GM12878 (cell line): ENCODE measurements around the gene USP35. TPM values are rescaled to one million over a fixed set of nuclear protein-coding genes. Genes with fewer than 3 reads are reported as not detected.
A peak's percentile ranks its signal among the peaks of the same experiment; 100 is the strongest.

Source experiments
- ATAC-seq: fragments of 200-7000 bp; cut with Tn5 transposase; 3 replicates; pipeline ENCODE4 v1.9.1; 2020; ENCODE audit warnings: mild to moderate bottlenecking, moderate library complexity
- BruUV-seq: library from RNA; stranded (reverse); fragments of 400-500 nt; replicated peaks from 2 replicates; lab custom pipeline; 2021; lab: Mats Ljungman, UMichigan
- CTCF ChIA-PET: fragments of 300-600 bp; sonication (Branson Sonifier 250); formaldehyde crosslinking; extraction: SDS; loops from one replicate; lab custom pipeline; 2021; ENCODE audit warnings: inconsistent platforms; lab: Yijun Ruan, JAX
- POLR2A ChIA-PET: fragments of 350-600 bp; formaldehyde crosslinking; extraction: SDS; loops from one replicate; lab custom pipeline; 2021; ENCODE audit warnings: inconsistent platforms; lab: Charles Lee
- RAD21 ChIA-PET: fragments of 300-600 bp; sonication (Branson Sonifier 250); formaldehyde crosslinking; loops from one replicate; lab custom pipeline; 2023; ENCODE audit warnings: antibody characterized with exemption; ENCODE audit not compliant: unreplicated experiment; lab: Charles Lee
- SMC1A ChIA-PET: fragments of 300-600 bp; sonication (Branson Sonifier 250); formaldehyde crosslinking; loops from one replicate; lab custom pipeline; 2023; ENCODE audit not compliant: unreplicated experiment, uncharacterized antibody; lab: Charles Lee
- DNase-seq: peaks from one replicate; pipeline ENCODE4 v3.0.0-alpha.2; 2011; ENCODE audit warnings: low read depth, low spot score
- FAIRE-seq: peaks from 3 replicates; lab custom pipeline; 2011; peaks lifted over from hg19 to GRCh38; lab: Jason Lieb, UNC
- H2AFZ ChIP-seq: 2 replicates; pipeline ENCODE4 v1.6.0; 2011; ENCODE audit warnings: low read depth, low read length, control low read depth; ENCODE audit not compliant: control insufficient read depth
- H3K27ac ChIP-seq: 2 replicates; pipeline ENCODE4 v1.5.1; 2011; ENCODE audit warnings: control low read depth; ENCODE audit not compliant: control insufficient read depth, insufficient read depth
- H3K27me3 ChIP-seq, 2 experiments: replicated peaks in 1 of 2; 2 replicates each; pipeline versions ENCODE4 v1.6.0 to v1.6.1; 2011; ENCODE audit warnings: low read length in 1 of 2; ENCODE audit not compliant: control insufficient read depth in 2 of 2, insufficient read depth in 2 of 2
- H3K36me3 ChIP-seq, 2 experiments: 2 replicates each; pipeline ENCODE4 v1.5.1; 2011; ENCODE audit warnings: low read length in 1 of 2; ENCODE audit not compliant: control insufficient read depth in 2 of 2, insufficient read depth in 2 of 2
- H3K4me1 ChIP-seq: 2 replicates; pipeline ENCODE4 v1.6.1; 2011; ENCODE audit warnings: mild to moderate bottlenecking, low read length, moderate library complexity, mixed read lengths; ENCODE audit not compliant: control insufficient read depth, insufficient read depth
- H3K4me2 ChIP-seq: 2 replicates; pipeline ENCODE4 v1.6.0; 2011; ENCODE audit warnings: control low read depth; ENCODE audit not compliant: control insufficient read depth, insufficient read depth
- H3K4me3 ChIP-seq: fragments of 200-600 bp; sonication (generic); 2 replicates; pipeline ENCODE4 v1.5.1; 2016
- H3K79me2 ChIP-seq: 2 replicates; pipeline ENCODE4 v1.6.0; 2011; ENCODE audit warnings: low read length; ENCODE audit not compliant: control insufficient read depth, insufficient read depth
- H3K9ac ChIP-seq: 2 replicates; pipeline ENCODE4 v1.8.0; 2011; ENCODE audit warnings: low read length, control low read depth, mixed read lengths; ENCODE audit not compliant: control insufficient read depth, insufficient read depth
- H3K9me3 ChIP-seq: replicated peaks from 3 replicates; pipeline ENCODE4 v1.5.1; 2011; ENCODE audit warnings: mild to moderate bottlenecking, low read length; ENCODE audit not compliant: control insufficient read depth, insufficient read depth
- H4K20me1 ChIP-seq: 2 replicates; pipeline ENCODE4 v1.6.0; 2011; ENCODE audit not compliant: control insufficient read depth, insufficient read depth
- BCL11A ChIP-seq: IDR thresholded peaks from 2 replicates; pipeline ENCODE4 v1.6.1; 2011; ENCODE audit warnings: low read depth, low read length
- IKZF2 ChIP-seq, 2 experiments: fragments of 450-650 bp; IDR thresholded peaks; 2 replicates each; pipeline ENCODE4 v1.6.1; 2017; ENCODE audit warnings: mild to moderate bottlenecking in 2 of 2, moderate library complexity in 2 of 2
- KAT2A ChIP-seq: conservative IDR thresholded peaks from 2 replicates; pipeline ENCODE4 v1.6.1; 2011; ENCODE audit warnings: low read depth, low read length; ENCODE audit not compliant: control insufficient read depth
- TBL1XR1 ChIP-seq: IDR thresholded peaks from 2 replicates; pipeline ENCODE4 v1.6.1; 2012; ENCODE audit warnings: low read depth, low read length, improper control_type of control experiment
- TCF3 ChIP-seq: IDR thresholded peaks from 2 replicates; pipeline ENCODE4 v1.6.1; 2012; ENCODE audit warnings: low read depth, mild to moderate bottlenecking, low read length, borderline replicate concordance; ENCODE audit not compliant: insufficient read depth
- WGBS: methylation state at CpG from one replicate; pipeline ENCODE4 v1.1.6; 2016; ENCODE audit warnings: low lambda C conversion rate; ENCODE audit not compliant: insufficient replicate concordance, insufficient coverage; ENCODE audit errors: missing lambda C conversion rate; 5-methylcytosine and 5-hydroxymethylcytosine counted together
- in situ Hi-C: fragments of 300-500 bp; cut with MboI; formaldehyde crosslinking; loops from 9 replicates; pipeline ENCODE4 v1.14.3; 2018; ENCODE audit warnings: mixed read lengths
- intact Hi-C: fragments of 100-400 bp; cut with micrococcal nuclease; formaldehyde crosslinking; loops from one replicate; pipeline ENCODE4 v1.14.2; 2022; ENCODE audit not compliant: unreplicated experiment
- polyA plus RNA-seq, 11 experiments: library from polyadenylated mRNA; depleted of rRNA in 4 of 11; unstranded in 6 of 11; stranded (reverse) in 5 of 11; fragments of >200 nt; fragmentation: Nextera tagmentation in 4 of 11; fragmentation: Illumina TruSeq in 1 of 11; extraction: Ambion mirVana in 4 of 11; extraction: Trizol in 1 of 11; gene quantifications; 1 replicate in 1 of 11; 2 replicates in 10 of 11; pipeline versions ENCODE4 v1.2.1 to v1.2.3, GENCODE V29; 2011 to 2016; ENCODE audit warnings: inconsistent platforms in 2 of 11, missing spikeins in 2 of 11, low read depth in 1 of 11
- total RNA-seq, 4 experiments: library from RNA; depleted of rRNA in 3 of 4; stranded (reverse); fragments of >200 nt in 3 of 4; fragmentation: Illumina TruSeq in 1 of 4; extraction: Trizol in 1 of 4; gene quantifications; 2 replicates each; pipeline versions ENCODE4 v1.2.1 to v1.2.3, GENCODE V29; 2013 to 2021

The USP35 gene
- total and polyA plus RNA-seq, 10 of the 15 experiments (the other 5 are each of a cell fraction or from before 2014, with no cell fraction given) = 0.13 to 6.4 (median 3.1) TPM; not detected in 1

- TF ChIP-seq TCF3 = no peak
Measured at GRCh38 chr11:78187366-78188285, 1.1 kb upstream of the USP35 start (continued).

- BruUV-seq = no TSS peak
- H3K36me3 ChIP-seq = no peaks in the 10 kb centered on the region
- ChIA-PET SMC1A (interaction anchor here (1.6 to 2.6 kb wide), 2 partner anchors 50 to 144 kb away, joined by 3 to 20 read pairs; partner anchors contain the start of gene ALG8), RAD21 (interaction anchor here (0.5 to 2.5 kb wide), 10 partner anchors 39 to 385 kb away, joined by 3 to 8 read pairs (median 3); partner anchors contain the start of genes ALG8 and NARS2), CTCF (interaction anchor here (0.9 to 3.2 kb wide), 3 partner anchors 38 to 375 kb away, joined by 3 to 13 read pairs (median 10); no protein-coding TSS in a partner anchor)
- H3K9me3 ChIP-seq = no peaks in the 10 kb centered on the region
- DNase-seq (no peak), FAIRE-seq (no peak)
- no peaks in the 10 kb centered on the region for H3K79me2 ChIP-seq
- 36% methylated on average over 18 of the region's 18 CpGs for WGBS
- intact Hi-C loops = loop anchor here (2.0 to 10.0 kb wide), 2 partner anchors 34 to 194 kb away; partner anchors contain the start of gene INTS4
- peaks cover 14% of the 10 kb centered on the region for H3K4me1 ChIP-seq
- H4K20me1 ChIP-seq = no peaks in the 10 kb centered on the region
- no peaks in the 10 kb centered on the region for H3K27me3 ChIP-seq
- H3K4me3 ChIP-seq = peak overlapping the region; percentile 82
- TF ChIP-seq KAT2A = no peak
- TF ChIP-seq BCL11A = no peak
- TF ChIP-seq IKZF2 (IDR thresholded peaks at IDR 0.05) = no peak
- no peak for TF ChIP-seq TBL1XR1
- TF ChIP-seq, all 136 proteins: peak for 0
- Histone ChIP-seq H3K4me2 (peak overlapping the region; percentile 78), H3K27ac (0 out of 2 replicates have a peak overlapping the region, but pooled peaks have one; percentile 7), H2AFZ (peak overlapping the region; percentile 92; the same call in 1 of the 2 replicates), H3K9ac (peak overlapping the region; percentile 56)
- in situ Hi-C loops = no loop called here
- ATAC-seq = no peak
- POLR2A ChIA-PET = interaction anchor here (0.6 to 1.6 kb wide), 5 partner anchors 34 to 316 kb away, joined by 3 to 7 read pairs (median 3); partner anchors contain the start of gene ALG8
Measured at GRCh38 chr11:78189174-78189724, 530 bp downstream of the USP35 start.
